Uterus (tissue), 4 donors: ENCODE results near the gene PI16. TPM values are rescaled to one million over a fixed set of nuclear protein-coding genes. Genes with fewer than 3 reads are reported as not detected.

ENCODE experiments used
- DNase-seq, 2 donors: peaks; one replicate each; pipeline ENCODE4 v3.0.0-alpha.2; 2019 to 2020
- H3K27ac ChIP-seq, 2 donors: fragments of 200-600 bp; sonication (generic); 1 replicate in 1 of 2; 2 replicates in 1 of 2; pipeline ENCODE4 v1.5.1; 2016 to 2018
- H3K27me3 ChIP-seq, 2 donors: fragments of 200-600 bp; sonication (generic); one replicate each; pipeline ENCODE4 v1.5.1; 2018 to 2019; ENCODE audit warnings: control low read depth in 1 of 2
- H3K36me3 ChIP-seq, 2 donors: fragments of 200-600 bp; sonication (generic); one replicate each; pipeline ENCODE4 v1.5.1; 2019; ENCODE audit warnings: control low read depth in 1 of 2
- H3K4me1 ChIP-seq, 2 donors: fragments of 200-600 bp; sonication (generic); one replicate each; pipeline ENCODE4 v1.5.1; 2018 to 2019; ENCODE audit warnings: control low read depth in 1 of 2
- H3K4me3 ChIP-seq, 2 donors: fragments of 200-600 bp; sonication (generic); 1 replicate in 1 of 2; 2 replicates in 1 of 2; pipeline ENCODE4 v1.5.1; 2018 to 2019; ENCODE audit warnings: mild to moderate bottlenecking in 1 of 2
- H3K9me3 ChIP-seq, 2 donors: fragments of 200-600 bp; sonication (generic); one replicate each; pipeline ENCODE4 v1.5.1; 2019; ENCODE audit warnings: control low read depth in 1 of 2
- POLR2A ChIP-seq, 2 donors: fragments of 450-650 bp; IDR thresholded peaks; one replicate each; pipeline ENCODE4 v1.6.1; 2016; ENCODE audit warnings: antibody characterized with exemption in 2 of 2, mild to moderate bottlenecking in 1 of 2, moderate library complexity in 1 of 2
- intact Hi-C: fragments of 100-400 bp; cut with DNase I; formaldehyde crosslinking; loops from one replicate; pipeline ENCODE4 v1.15.1; 2023; ENCODE audit warnings: low total_unique reads
- total RNA-seq, 4 donors: library from RNA; depleted of rRNA in 3 of 4; stranded (reverse); fragments of >200 nt in 3 of 4; gene quantifications; one replicate each; pipeline versions ENCODE4 v1.1.0 to v1.2.4, GENCODE V29; 2014 to 2023
- TF ChIP-seq, protein P1 (sequence below), 4 experiments: fragments of 200-600 bp in 2 of 4; fragments of 450-650 bp in 2 of 4; sonication (generic) in 2 of 4; IDR thresholded peaks; one replicate each; pipeline ENCODE4 v1.5.1; 2016 to 2019; ENCODE audit warnings: antibody characterized with exemption in 4 of 4, mild to moderate bottlenecking in 2 of 4, moderate library complexity in 1 of 4
- donor health status: DM: yes; HTN: yes; CAD: no.

Gene PI16
- total RNA-seq, 4 donors from 2014 or later, result 1.2 to 32.4 (median 6.7) TPM

DNA sequence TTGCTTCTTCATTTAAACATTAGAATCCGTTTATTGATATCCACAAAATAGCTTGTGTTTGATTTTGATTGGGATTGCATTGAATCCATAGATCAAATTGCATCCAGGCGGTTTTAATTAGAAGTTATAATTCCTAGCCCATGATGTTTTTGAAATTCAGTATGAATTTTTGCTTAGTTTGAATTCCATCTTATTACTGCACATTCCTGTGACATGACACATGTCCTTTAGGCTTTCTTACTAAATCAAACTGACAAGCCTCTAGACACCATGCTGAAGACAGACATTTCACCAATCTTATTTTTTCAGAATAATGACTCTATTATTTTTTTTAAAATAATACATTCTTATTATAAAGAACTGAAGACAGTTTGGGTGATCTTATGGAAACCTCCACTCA is 21.4 kb upstream of the PI16 start:
- intact Hi-C loops, result no loop called here
- DNase-seq, result no peak
- Histone ChIP-seq H3K36me3 (no peaks in the 10 kb centered on the region), H3K27me3 (no peaks in the 10 kb centered on the region), H3K4me3 (no peak overlapping the region), H3K27ac (no peak overlapping the region), H3K9me3 (no peaks in the 10 kb centered on the region), H3K4me1 (no peaks in the 10 kb centered on the region)
- TF ChIP-seq POLR2A (IDR thresholded peaks at IDR 0.05), result no peak
- TF ChIP-seq, protein P1, sequence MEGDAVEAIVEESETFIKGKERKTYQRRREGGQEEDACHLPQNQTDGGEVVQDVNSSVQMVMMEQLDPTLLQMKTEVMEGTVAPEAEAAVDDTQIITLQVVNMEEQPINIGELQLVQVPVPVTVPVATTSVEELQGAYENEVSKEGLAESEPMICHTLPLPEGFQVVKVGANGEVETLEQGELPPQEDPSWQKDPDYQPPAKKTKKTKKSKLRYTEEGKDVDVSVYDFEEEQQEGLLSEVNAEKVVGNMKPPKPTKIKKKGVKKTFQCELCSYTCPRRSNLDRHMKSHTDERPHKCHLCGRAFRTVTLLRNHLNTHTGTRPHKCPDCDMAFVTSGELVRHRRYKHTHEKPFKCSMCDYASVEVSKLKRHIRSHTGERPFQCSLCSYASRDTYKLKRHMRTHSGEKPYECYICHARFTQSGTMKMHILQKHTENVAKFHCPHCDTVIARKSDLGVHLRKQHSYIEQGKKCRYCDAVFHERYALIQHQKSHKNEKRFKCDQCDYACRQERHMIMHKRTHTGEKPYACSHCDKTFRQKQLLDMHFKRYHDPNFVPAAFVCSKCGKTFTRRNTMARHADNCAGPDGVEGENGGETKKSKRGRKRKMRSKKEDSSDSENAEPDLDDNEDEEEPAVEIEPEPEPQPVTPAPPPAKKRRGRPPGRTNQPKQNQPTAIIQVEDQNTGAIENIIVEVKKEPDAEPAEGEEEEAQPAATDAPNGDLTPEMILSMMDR (IDR thresholded peaks at IDR 0.05), result no peak

DNA sequence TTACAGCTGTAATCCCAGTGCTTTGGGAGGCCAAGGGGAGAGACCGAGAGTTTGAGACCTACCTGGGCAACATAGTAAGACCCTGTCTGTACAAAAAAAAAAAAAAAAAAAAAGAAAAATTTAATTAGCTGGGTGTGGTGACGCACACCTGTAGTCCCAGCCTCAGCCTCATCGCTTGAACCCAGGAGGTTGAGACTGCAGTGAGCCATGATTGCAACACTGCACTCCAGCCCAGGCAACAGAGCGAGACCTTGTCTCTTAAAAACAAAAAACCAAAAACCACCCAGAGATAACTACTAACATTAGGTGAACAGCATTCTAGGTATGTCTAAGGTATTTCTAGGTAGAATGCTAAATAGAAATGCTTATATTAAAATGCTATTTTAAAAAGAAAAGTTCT is 21.0 kb upstream of the PI16 start:
- Histone ChIP-seq H3K4me3 (no peak overlapping the region), H3K4me1 (no peaks in the 10 kb centered on the region), H3K27ac (no peak overlapping the region), H3K27me3 (no peaks in the 10 kb centered on the region), H3K36me3 (no peaks in the 10 kb centered on the region), H3K9me3 (no peaks in the 10 kb centered on the region)
- no peak for DNase-seq
- TF ChIP-seq, protein P1 (IDR thresholded peaks at IDR 0.05), result no peak
- no peak for TF ChIP-seq POLR2A (IDR thresholded peaks at IDR 0.05)
- intact Hi-C loops, result no loop called here

DNA sequence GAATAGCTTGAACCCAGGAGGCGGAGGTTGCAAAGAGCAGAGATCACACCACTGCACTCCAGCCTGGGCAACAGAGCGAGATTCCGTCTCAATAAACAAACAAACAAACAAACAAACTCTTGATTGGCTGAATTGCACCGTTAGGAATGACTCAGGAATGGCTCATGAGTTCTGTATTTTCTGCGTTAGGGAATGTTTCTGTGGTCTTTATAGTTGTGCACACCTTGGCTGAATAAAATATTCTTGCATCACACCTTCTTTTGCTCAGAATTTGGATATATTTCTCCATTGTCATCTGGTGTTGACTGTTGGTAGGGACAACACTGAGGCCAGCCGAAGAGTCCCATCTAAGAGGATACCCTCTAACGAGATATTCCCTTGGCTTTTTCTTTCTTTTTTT is 19.6 kb upstream of the PI16 start:
- no peaks in the 10 kb centered on the region for H3K9me3 ChIP-seq
- TF ChIP-seq, protein P1 (IDR thresholded peaks at IDR 0.05), result no peak
- no peak for TF ChIP-seq POLR2A (IDR thresholded peaks at IDR 0.05)
- DNase-seq, result no peak
- no peaks in the 10 kb centered on the region for H3K4me1 ChIP-seq
- intact Hi-C loops, result no loop called here
- H3K36me3 ChIP-seq, result no peaks in the 10 kb centered on the region
- no peak overlapping the region for H3K4me3 ChIP-seq
- no peak overlapping the region for H3K27ac ChIP-seq
- H3K27me3 ChIP-seq, result no peaks in the 10 kb centered on the region

DNA sequence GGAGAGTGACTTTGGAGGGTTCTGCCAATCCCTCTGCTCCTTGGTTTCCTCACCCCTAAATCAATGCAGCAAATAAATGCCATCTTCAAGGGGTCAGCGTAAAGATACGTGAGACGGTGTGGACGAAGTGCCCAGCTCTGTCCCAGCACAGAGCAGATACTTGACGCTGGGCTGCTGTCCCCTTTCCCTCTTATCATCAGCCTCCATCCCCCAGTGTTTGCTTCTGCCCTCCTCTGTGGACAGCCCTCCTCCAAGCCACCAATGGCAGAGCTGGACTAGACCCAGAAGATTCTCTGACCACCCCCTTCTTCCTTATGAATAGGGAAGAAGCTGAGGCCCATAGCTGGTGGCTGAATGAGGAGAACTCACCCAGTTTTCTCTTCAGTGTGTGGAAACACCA is 17.7 kb upstream of the PI16 start:
- no peaks in the 10 kb centered on the region for H3K27me3 ChIP-seq
- H3K4me3 ChIP-seq, result no peak overlapping the region
- no peak overlapping the region for H3K27ac ChIP-seq
- no peak for TF ChIP-seq POLR2A (IDR thresholded peaks at IDR 0.05)
- TF ChIP-seq, protein P1 (IDR thresholded peaks at IDR 0.05), result no peak
- no peaks in the 10 kb centered on the region for H3K36me3 ChIP-seq
- DNase-seq, result no peak
- no peaks in the 10 kb centered on the region for H3K9me3 ChIP-seq
- intact Hi-C loops, result no loop called here
- H3K4me1 ChIP-seq, result no peaks in the 10 kb centered on the region

DNA sequence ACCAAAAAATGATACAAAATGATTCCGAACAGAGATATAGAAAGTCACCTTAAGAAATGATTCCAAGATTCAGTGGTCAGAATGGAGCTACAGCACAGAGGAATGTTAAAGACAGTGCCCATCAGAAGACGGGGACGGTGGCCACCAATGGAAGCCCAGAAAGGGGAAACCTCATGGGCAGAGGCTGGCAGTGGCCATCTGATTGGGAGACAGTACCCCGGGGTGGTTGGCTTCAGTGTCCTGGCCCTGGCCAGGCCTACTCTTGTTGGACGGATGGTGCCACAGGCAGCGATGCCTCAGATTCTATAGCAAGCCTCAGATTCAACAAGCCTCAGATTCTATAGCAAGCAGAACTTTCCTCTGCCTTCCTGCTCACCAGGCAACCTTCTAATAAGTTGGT is 16.6 kb upstream of the PI16 start:
- no peak overlapping the region for H3K4me3 ChIP-seq
- H3K36me3 ChIP-seq, result no peaks in the 10 kb centered on the region
- TF ChIP-seq, protein P1 (IDR thresholded peaks at IDR 0.05), result no peak
- TF ChIP-seq POLR2A (IDR thresholded peaks at IDR 0.05), result no peak
- no peaks in the 10 kb centered on the region for H3K9me3 ChIP-seq
- no peak overlapping the region for H3K27ac ChIP-seq
- H3K27me3 ChIP-seq, result no peaks in the 10 kb centered on the region
- DNase-seq, result no peak
- intact Hi-C loops, result no loop called here
- no peaks in the 10 kb centered on the region for H3K4me1 ChIP-seq
